Fibroblast of mammary gland (primary cell): ENCODE data around the gene CHRNB4.

Experiments
- DNase-seq: peaks from one replicate; pipeline ENCODE4 v3.0.0-alpha.2; 2010; ENCODE audit warnings: low read depth
- H3K4me3 ChIP-seq: 2 replicates; pipeline ENCODE4 v1.5.1; 2011; ENCODE audit warnings: low read depth, mild to moderate bottlenecking, low read length, moderate library complexity; ENCODE audit not compliant: control insufficient read depth
- CTCF ChIP-seq: conservative IDR thresholded peaks from 2 replicates; pipeline ENCODE4 v1.5.1; 2011; ENCODE audit warnings: low read depth, low read length, inconsistent platforms; ENCODE audit not compliant: control insufficient read depth, insufficient read depth

The CHRNB4 gene

GRCh38 chr15:78658823-78659222 is 17.8 kb upstream of the CHRNB4 start:
- H3K4me3 ChIP-seq, result no peak overlapping the region
- no peak for DNase-seq
- no peak for TF ChIP-seq CTCF

- DNase-seq, result no peak
- TF ChIP-seq CTCF, result no peak
- no peak overlapping the region for H3K4me3 ChIP-seq
Measured at GRCh38 chr15:78654272-78654671, 13.3 kb upstream of the CHRNB4 start.

GRCh38 chr15:78651930-78652615 is 11.1 kb upstream of the CHRNB4 start:
- DNase-seq, result no peak
- no peak for TF ChIP-seq CTCF
- H3K4me3 ChIP-seq, result no peak overlapping the region

GRCh38 chr15:78651007-78651406 is 10.0 kb upstream of the CHRNB4 start:
- no peak for DNase-seq
- H3K4me3 ChIP-seq, result no peak overlapping the region
- no peak for TF ChIP-seq CTCF

GRCh38 chr15:78650022-78650421 is 9.0 kb upstream of the CHRNB4 start:
- no peak for DNase-seq
- TF ChIP-seq CTCF, result no peak
- no peak overlapping the region for H3K4me3 ChIP-seq

- no peak for TF ChIP-seq CTCF
- no peak for DNase-seq
- H3K4me3 ChIP-seq, result no peak overlapping the region
Measured at GRCh38 chr15:78645009-78645408, 4.0 kb upstream of the CHRNB4 start.

GRCh38 chr15:78642331-78642730 is 1.3 kb upstream of the CHRNB4 start:
- DNase-seq, result no peak
- TF ChIP-seq CTCF, result no peak
- H3K4me3 ChIP-seq, result no peak overlapping the region
